Neuron (in vitro differentiated cells): ENCODE measurements around the gene GMDS.

Experiments used
- H2AFZ ChIP-seq: one replicate; pipeline ENCODE4 v1.6.1; 2013; ENCODE audit warnings: low read depth, mild to moderate bottlenecking, inconsistent platforms, low read length, moderate library complexity
- H3K27me3 ChIP-seq: one replicate; pipeline ENCODE4 v1.6.1; 2013; ENCODE audit warnings: low read length; ENCODE audit not compliant: insufficient read depth
- H3K36me3 ChIP-seq: one replicate; pipeline ENCODE4 v1.6.1; 2013; ENCODE audit warnings: low read length; ENCODE audit not compliant: insufficient read depth
- H3K4me1 ChIP-seq: one replicate; pipeline ENCODE4 v1.6.1; 2013; ENCODE audit warnings: low read length; ENCODE audit not compliant: insufficient read depth
- H3K4me3 ChIP-seq: 2 replicates; pipeline ENCODE4 v1.5.1; 2013; ENCODE audit warnings: mild to moderate bottlenecking, low read length, moderate library complexity
- H3K9me3 ChIP-seq: one replicate; pipeline ENCODE4 v1.6.1; 2013; ENCODE audit warnings: low read length

The GMDS gene

DNA sequence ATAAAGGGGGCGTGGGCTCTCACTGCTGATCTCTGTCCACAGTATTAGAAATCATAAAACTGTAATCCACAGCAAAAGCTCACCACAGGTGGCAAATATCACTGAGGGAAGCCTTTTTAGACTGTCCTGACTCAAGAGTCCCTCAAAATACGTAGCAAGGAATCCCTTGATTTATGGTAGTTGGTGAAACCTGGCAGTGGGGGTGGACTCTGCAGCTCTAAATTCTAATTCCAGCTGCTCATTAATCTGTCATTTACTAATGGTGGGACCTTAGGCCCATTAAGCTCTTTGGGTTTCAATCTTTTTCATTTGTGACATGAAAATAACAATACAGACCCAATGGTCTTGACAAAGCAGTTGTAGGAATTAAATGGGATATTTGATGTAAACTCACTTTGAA, 32.3 kb downstream of the GMDS start:
- Histone ChIP-seq H3K9me3 (no peaks in the 10 kb centered on the region), H3K27me3 (no peaks in the 10 kb centered on the region), H3K36me3 (no peaks in the 10 kb centered on the region), H3K4me3 (no peak overlapping the region), H3K4me1 (no peaks in the 10 kb centered on the region), H2AFZ (no peak overlapping the region)

DNA sequence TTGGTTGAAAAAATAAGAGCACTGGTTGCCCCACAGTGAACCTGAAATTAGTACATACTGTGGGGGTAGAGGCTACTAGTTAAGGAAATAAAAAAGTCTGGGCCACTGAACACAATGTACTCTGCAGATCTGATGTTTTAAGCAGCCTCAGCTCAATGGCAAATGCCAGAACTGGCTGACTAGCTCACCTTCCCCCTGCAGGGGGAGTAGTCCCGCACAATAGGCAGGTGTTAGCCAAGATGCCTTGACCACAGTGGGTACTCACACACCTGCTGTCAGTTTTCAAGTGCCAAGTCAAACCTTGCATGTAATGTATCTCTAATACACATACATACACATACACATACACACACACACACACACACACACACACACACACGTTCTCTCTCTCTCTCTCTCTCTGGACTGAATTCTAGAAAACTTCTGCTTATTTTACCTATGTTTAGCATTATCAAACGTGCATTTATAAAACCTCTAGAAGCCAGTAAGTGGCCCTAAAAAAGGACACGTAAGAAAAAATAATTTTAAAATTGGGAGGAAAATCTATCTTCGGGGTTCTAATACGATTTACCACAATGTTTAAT, 36.1 kb downstream of the GMDS start:
- H3K9me3 ChIP-seq = no peaks in the 10 kb centered on the region
- H3K27me3 ChIP-seq = no peaks in the 10 kb centered on the region
- H3K4me1 ChIP-seq = no peaks in the 10 kb centered on the region
- H3K36me3 ChIP-seq = no peaks in the 10 kb centered on the region
- H3K4me3 ChIP-seq = no peak overlapping the region
- no peak overlapping the region for H2AFZ ChIP-seq

DNA sequence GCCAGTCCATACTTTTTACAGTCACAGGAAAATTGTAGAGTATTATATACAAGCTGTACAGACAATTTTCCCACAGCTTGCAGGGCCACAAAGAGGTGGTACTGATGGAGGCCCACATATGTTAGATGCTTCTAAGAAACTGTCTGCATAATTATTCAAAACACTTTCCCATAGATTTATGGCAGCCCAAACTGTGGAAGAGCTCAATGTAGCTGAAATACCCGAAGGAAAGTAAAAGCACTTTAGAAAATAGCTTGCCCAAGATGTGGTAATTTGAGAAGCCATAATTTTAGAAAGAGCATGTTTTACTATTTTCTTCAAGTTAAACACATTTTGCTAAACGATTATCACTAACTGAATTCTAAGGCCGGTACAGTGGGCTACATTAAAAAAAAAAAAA, 36.9 kb downstream of the GMDS start:
- H3K9me3 ChIP-seq = no peaks in the 10 kb centered on the region

DNA sequence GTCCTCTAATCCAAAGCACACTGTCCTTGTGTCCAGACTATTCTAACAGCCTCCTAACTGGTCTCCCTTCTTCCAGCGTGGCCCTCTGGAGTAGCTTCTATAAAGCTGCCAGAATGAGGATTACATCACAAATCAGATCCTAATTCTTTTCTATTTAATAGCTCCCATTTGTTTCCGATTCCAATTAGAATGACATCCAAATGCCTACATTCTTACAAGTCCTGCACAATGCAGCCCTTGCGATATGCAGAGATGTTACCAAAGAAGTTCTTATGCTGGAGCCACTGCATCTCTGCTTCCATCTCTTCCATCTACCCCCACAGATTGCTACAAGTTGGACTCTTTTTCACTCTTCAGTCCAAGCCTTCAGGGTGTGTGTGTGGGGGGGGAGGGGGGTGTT, 40.0 kb downstream of the GMDS start:
- Histone ChIP-seq H3K4me1 (no peaks in the 10 kb centered on the region), H2AFZ (no peak overlapping the region), H3K36me3 (no peaks in the 10 kb centered on the region), H3K27me3 (no peaks in the 10 kb centered on the region), H3K4me3 (no peak overlapping the region), H3K9me3 (no peaks in the 10 kb centered on the region)

More for the DNA sequence above, 36.9 kb downstream of the GMDS start:
- no peak overlapping the region for H3K4me3 ChIP-seq
- no peaks in the 10 kb centered on the region for H3K4me1 ChIP-seq
- H3K36me3 ChIP-seq = no peaks in the 10 kb centered on the region
- no peak overlapping the region for H2AFZ ChIP-seq
- H3K27me3 ChIP-seq = no peaks in the 10 kb centered on the region

DNA sequence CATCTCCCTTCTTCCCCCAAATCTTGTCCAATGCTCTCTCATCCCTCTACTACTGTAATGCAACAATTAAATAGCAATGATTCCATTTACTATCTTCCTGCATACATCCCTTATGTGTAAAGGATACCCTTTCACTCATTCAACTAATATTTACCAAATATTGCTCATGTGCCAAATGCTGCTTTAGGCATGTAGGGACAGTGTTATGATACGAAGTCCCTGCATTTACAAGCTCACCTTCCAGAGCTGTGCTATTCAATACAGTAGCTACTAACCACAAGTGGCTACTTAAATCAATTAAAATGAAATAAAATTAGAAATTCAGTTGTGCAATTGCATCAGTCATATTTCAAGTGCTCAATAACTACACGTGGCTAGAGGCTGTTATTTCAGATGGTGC, 41.1 kb downstream of the GMDS start:
- H3K4me3 ChIP-seq = no peak overlapping the region
- no peaks in the 10 kb centered on the region for H3K36me3 ChIP-seq
- H3K9me3 ChIP-seq = no peaks in the 10 kb centered on the region
- H2AFZ ChIP-seq = no peak overlapping the region
- H3K4me1 ChIP-seq = no peaks in the 10 kb centered on the region
- H3K27me3 ChIP-seq = no peaks in the 10 kb centered on the region

DNA sequence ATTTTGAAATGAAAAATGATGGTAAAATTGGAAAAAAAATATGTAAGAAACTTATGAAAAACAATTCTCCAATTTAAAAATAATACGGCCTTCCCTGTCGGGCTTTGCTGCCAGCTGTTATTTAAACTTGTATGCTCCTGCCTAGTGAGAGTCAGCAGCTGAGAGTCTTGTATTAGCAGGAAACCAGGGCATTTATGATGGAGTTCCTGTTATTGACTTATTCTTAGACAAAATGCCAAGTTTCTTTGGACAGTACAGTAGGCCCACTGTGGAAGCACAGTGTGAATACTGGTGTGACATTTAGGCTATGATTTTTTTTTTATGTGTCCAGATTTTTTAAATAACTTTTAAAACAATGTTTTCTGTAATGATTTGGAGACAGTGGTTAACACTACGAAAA, 42.1 kb downstream of the GMDS start:
- Histone ChIP-seq H3K9me3 (no peaks in the 10 kb centered on the region), H3K4me1 (no peaks in the 10 kb centered on the region), H2AFZ (no peak overlapping the region), H3K27me3 (no peaks in the 10 kb centered on the region), H3K36me3 (no peaks in the 10 kb centered on the region), H3K4me3 (no peak overlapping the region)

- H2AFZ ChIP-seq = no peak overlapping the region
- no peaks in the 10 kb centered on the region for H3K4me1 ChIP-seq
- H3K27me3 ChIP-seq = no peaks in the 10 kb centered on the region
- H3K9me3 ChIP-seq = no peaks in the 10 kb centered on the region
- H3K4me3 ChIP-seq = no peak overlapping the region
- H3K36me3 ChIP-seq = no peaks in the 10 kb centered on the region
These were observed 47.4 kb downstream of the GMDS start for GRCh38 chr6:2197984-2198383.

DNA sequence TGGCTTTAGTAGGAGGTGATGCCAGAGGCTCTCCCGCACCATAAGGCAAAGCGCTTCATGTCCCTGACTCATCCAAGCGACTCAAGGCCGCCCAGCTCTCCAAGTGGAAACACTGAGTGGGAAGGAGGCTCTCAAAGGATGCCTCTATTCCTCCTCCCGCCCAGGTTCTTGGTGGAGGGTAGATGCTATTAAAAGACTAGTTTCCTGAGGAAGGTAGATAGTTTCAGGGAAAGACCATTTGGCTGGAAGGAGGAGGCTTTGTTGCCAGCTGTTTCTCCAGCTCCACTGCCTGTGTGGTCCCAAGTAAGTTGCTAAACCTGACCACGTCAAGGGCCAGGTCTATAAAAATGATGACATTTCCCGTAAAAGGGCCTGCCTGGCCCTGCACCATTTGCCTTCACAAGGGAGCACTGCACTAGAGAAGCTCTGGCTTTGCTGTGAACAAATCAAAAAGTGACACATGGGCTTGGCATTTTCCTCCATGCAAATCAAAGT, 48.2 kb downstream of the GMDS start:
- Histone ChIP-seq H3K4me1 (no peaks in the 10 kb centered on the region), H3K4me3 (no peak overlapping the region), H3K9me3 (no peaks in the 10 kb centered on the region), H3K27me3 (no peaks in the 10 kb centered on the region), H2AFZ (no peak overlapping the region), H3K36me3 (no peaks in the 10 kb centered on the region)

- Histone ChIP-seq H3K4me1 (no peaks in the 10 kb centered on the region), H3K36me3 (no peaks in the 10 kb centered on the region), H3K9me3 (no peaks in the 10 kb centered on the region), H3K4me3 (no peak overlapping the region), H3K27me3 (no peaks in the 10 kb centered on the region), H2AFZ (no peak overlapping the region)
These were observed 49.2 kb downstream of the GMDS start for GRCh38 chr6:2196079-2196679.

GRCh38 chr6:2194643-2195042, 50.8 kb downstream of the GMDS start:
- no peaks in the 10 kb centered on the region for H3K4me1 ChIP-seq
- no peaks in the 10 kb centered on the region for H3K36me3 ChIP-seq
- H2AFZ ChIP-seq = no peak overlapping the region
- H3K27me3 ChIP-seq = no peaks in the 10 kb centered on the region
- no peaks in the 10 kb centered on the region for H3K9me3 ChIP-seq
- H3K4me3 ChIP-seq = no peak overlapping the region

DNA sequence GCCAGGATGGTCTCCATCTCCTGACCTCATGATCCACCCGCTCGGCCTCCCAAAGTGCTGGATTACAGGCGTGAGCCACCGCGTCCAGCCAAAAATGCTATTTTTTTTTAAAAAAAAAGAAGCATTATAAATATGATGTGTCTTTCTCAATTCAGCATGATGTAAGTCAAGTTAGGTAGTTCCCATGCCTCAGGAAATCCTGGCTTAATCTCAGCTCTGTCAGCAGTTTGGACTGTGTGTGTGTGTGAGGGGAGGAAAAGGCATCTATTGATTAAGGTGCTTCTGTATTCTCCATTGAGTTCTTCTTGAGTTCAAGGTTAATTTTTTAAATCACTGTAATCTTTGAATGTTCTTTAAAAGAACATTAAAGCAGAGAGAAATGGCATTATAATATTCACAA, 51.5 kb downstream of the GMDS start:
- Histone ChIP-seq H3K4me1 (no peaks in the 10 kb centered on the region), H3K9me3 (no peaks in the 10 kb centered on the region), H3K27me3 (no peaks in the 10 kb centered on the region), H3K4me3 (no peak overlapping the region), H2AFZ (no peak overlapping the region), H3K36me3 (no peaks in the 10 kb centered on the region)

DNA sequence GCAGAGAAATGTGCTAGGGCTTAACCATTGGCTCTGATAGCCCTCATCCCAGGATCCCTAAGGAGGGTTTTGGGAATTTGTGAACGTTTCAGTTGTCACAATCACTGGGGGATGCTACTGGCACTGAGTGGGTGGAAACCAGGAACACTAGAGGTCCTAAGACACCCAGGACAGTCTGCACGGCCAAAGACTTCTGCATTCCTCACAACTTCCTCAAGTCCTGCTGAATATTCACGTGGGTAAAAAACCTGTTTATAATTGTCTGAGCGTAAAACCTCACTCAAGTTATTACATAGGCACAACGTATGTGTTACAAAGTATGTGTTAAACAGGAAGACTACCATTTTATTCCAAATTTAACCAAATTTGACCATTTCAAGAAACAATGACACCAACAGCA, 52.4 kb downstream of the GMDS start:
- Histone ChIP-seq H2AFZ (no peak overlapping the region), H3K4me3 (no peak overlapping the region), H3K27me3 (no peaks in the 10 kb centered on the region), H3K9me3 (no peaks in the 10 kb centered on the region), H3K36me3 (no peaks in the 10 kb centered on the region), H3K4me1 (no peaks in the 10 kb centered on the region)

- Histone ChIP-seq H2AFZ (no peak overlapping the region), H3K9me3 (no peaks in the 10 kb centered on the region), H3K36me3 (no peaks in the 10 kb centered on the region), H3K4me1 (no peaks in the 10 kb centered on the region), H3K27me3 (no peaks in the 10 kb centered on the region), H3K4me3 (no peak overlapping the region)
These were observed 54.0 kb downstream of the GMDS start for GRCh38 chr6:2191390-2191740.
